ENCODE data around the gene PTPN11.
"Not testable (repeated sequence)": the region's sequence is repeated elsewhere in the genome, so short reads cannot be mapped to it uniquely, and the experiment has no call there.

PTPN11 gene

DNA sequence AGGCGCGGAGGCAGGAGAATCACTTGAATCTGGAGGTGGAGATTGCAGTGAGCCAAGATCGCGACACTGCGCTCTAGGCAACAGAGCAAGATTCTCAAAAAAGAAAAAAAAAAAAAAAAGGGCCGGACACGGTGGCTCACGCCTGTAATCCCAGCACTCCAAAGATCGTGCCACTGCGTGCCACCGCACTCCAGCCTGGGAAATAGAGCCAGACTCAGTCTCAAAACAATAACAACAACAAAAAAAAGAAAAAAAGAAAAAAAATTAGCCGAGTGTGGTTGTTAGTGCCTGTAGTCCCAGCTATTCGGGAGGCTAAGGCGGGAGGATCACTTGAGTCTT, 8.9 kb upstream of the PTPN11 start:
- DNase-seq: no peak

DNA sequence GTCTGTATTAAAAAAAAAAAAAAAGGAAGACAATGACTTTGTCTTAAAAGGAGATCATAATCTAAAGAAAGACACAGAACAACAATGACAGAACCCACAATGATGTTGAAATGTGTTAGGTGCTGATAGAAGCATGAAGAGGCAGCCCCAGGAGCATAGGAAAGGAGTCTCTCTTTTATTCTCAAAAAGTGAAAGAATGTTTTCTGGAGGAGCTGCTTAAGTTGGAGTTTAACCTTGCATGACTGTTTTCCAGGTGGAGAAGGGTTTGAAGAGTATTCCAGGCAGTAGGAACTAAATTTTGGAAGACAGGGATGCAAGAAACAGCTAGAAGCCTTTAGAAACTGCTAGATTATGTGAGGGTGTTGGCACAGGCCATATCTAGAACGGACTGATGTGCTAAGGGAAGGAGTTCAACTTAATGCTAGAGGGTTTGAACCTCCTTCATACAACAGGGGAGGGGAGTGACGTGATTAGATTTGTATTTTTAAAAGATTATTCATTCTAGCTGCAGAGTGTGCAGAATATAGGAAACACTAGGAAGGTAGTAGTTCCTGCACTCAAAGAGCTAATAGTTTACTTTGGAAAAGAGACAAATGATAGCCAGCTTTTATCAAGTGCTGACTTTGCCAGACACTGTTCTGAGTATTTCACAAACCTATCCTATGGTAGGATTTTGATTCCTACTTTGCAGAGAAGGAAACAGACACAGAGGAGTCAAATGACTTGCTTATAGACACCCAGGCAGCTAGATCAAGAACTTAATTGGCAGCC, 4.7 kb upstream of the PTPN11 start:
- DNase-seq: no peak

GRCh38 chr12:112415457-112415856, 3.3 kb upstream of the PTPN11 start:
- not testable (repeated sequence) for DNase-seq

DNA sequence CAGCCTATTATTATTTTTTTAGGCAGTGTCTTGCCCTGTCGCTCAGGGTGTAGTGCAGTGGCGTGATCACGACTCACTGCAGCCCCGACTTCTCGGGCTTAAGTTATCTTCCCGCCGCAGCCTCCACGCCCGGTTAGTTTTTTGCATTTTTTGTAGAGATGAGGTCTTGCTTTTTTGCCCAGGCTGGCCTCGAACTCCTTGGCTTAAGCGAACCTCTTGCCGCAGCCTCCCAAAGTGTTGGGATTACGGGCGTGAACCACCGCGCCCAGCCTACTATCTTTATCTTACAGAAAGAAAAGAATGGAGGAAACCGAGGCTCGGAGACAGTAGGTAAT, 507 bp upstream of the PTPN11 start:
- DNase-seq: no peak

- DNase-seq: no peak
Measured at GRCh38 chr12:112419297-112420133, 768 bp downstream of the PTPN11 start.

DNA sequence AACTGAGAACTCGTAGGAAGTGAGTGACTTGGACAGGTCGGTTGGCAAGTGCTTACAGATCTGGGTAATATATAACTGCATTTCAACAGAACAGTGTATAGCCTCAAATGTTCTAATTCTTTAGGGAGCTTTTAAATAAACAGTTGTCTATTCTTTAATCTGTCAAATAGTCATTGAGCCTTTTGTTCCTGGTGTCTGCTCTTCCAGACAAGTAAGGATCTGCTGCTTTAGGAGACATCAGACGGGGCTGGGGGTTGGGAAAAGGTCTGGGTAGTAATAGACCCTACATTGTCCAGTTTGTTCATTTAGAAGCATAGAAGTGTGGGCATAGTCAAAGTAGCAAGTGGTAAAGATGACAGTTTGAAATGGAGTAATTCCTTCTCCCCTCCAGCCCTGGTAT, 2.0 kb downstream of the PTPN11 start:
- DNase-seq: no peak

- no peak for DNase-seq
Measured at GRCh38 chr12:112421363-112421762, 2.6 kb downstream of the PTPN11 start.

DNA sequence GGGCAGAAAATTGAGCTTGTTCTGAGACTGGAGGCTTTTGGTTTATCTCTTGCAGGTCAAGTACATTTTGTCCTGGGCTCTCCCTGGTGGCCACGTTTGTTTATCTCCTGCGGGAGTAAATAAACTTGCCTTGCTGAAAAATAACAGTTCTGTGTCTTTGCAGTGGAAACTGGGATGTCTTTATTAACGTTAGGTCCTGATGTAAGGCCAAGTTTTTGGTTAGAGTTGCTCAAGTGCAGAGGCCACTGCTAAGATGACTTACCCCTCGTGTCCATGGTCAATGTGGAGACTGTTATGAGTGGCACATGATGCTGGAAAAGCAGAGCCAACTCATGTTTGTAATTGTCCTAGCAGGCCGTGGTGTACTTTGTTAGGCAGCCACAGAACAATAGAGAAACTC, 3.8 kb downstream of the PTPN11 start:
- no peak for DNase-seq

DNA sequence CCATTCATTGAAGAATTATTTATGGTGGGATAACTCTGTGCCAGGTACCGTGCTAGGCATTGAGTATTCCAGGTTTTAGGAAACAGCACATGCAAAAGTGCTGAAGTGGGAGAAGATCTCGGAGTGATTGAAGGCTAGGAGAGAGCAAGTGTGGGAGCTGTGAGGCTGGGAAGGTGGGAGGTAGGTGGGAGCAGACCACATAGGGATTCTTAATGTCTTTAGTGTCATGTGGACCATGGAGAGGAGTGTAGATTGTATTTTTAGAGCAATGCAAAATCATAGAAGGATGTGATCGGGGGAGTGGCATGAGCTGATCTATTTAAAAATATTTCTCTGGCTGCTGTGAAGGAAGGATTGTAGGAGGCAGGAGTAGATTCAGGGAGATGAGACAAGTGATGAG, 5.4 kb downstream of the PTPN11 start:
- no peak for DNase-seq

GRCh38 chr12:112425582-112426382, 7.0 kb downstream of the PTPN11 start:
- no peak for DNase-seq

DNA sequence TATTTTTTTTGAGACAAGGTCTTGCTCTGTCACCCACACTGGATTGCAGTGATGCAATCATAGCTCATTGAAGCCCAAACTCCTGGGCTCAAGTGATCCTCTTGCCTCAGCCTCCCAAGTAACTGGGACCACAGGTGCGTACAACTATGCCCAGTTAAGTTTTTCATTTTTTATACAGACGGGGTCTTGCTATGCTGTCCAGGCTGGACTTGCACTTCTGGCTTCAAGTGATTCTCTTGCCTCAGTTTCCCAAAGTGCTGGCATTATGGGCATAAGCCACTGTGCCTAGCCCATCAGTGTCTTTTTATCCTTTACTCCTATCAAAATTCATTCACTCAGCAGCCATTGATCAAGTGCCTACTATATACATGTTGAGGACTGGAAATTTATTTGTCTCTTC, 9.0 kb downstream of the PTPN11 start:
- no peak for DNase-seq

GRCh38 chr12:112430929-112431328, 12.2 kb downstream of the PTPN11 start:
- no peak for DNase-seq

GRCh38 chr12:112431965-112432364, 13.2 kb downstream of the PTPN11 start:
- no peak for DNase-seq

DNA sequence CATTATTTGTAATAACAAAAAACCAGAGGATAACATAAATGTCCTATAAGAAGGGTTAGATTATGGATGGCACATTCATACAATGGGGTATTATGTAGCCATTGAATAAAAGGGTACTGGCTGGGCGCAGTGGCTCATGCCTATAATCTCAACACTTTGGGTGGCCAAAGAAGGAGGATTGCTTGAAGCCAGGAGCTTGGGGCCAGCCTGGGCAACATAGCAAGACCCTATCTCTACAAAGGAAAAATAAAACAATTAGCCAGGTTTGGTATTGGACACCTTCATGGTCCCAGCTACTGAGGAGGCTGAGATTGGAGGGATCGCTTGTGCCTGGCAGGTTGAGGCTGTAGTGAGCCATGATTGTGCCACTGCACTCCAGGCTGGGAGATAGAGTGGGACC, 14.8 kb downstream of the PTPN11 start:
- DNase-seq: no peak

DNA sequence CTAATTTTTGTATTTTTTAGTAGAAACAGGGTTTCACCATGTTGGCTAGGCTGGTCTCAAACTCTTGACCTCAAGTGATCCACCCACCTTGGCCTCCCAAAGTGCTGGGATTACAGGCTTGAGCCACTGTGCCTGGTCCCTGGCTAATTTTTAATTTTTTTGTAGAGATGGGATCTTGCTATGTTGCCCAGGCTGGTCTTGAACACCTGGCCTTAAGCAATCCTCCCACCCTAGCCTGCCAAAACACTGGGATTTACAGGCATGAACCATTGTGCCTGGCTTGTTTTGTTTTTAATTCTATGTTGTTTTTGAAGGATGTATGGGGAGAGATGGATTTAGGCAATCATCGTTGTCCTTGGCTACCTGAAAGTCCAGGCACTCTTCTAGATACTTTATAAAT, 19.9 kb downstream of the PTPN11 start:
- not testable (repeated sequence) for DNase-seq

GRCh38 chr12:112439769-112440168, 21.0 kb downstream of the PTPN11 start:
- no peak for DNase-seq

DNA sequence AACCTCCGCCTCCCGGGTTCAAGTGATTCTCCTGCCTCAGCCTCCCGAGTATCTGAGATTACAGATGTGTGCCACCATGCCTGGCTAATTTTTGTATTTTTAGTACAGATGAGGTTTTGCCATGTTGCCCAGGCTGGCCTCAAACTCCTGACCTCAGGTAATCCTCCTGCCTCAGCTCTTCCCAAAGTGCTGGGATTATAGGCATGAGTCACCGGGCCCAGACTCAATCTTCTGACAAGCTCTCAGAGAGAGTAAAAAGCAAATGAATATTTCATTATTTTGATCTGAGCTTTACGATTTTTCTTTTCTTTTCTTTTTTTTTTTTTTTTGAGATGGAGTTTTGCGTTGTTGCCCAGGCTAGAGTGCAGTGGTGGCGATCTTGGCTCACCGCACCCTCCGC, 21.9 kb downstream of the PTPN11 start:
- not testable (repeated sequence) for DNase-seq

DNA sequence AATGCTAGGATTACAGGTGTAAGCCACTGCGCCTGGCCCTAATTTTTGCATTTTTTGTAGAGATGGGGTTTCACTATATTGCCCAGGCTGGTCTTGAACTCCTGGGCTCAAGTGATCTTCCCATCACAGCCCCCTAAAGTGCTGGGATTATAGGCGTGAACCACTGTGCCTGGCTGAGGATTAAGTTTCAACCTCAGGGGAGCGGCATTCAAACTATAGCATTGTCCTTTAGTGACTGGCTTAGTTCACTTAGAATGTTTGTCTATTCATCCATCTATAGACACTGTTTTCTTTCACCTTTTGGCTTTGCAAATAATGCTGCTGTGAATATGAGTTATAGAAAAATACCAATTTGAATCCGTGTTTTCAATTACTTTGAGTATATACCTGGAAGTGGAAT, 25.2 kb downstream of the PTPN11 start:
- DNase-seq: no peak

- no peak for DNase-seq
Measured at GRCh38 chr12:112446008-112446725, 27.4 kb downstream of the PTPN11 start.

- no peak for DNase-seq
Measured at GRCh38 chr12:112447106-112447505, 28.4 kb downstream of the PTPN11 start.

DNA sequence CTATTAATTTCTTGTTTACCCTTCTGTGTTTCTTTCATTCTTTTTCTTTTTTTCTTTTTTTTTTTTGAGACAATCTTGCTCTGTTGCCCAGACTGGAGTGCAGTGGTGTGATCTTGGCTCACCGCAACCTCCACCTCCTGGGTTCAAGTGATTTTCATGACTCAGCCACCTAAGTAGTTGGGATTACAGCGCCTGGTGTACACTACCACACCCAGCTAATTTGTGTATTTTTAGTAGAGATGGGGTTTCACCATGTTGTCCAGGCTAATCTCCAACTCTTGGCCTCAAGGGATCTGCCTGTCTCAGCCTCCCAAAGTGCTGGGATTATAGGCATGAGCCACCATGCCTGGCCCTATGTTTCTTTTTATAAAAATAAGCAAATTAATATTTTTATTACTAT, 29.4 kb downstream of the PTPN11 start:
- not testable (repeated sequence) for DNase-seq

DNA sequence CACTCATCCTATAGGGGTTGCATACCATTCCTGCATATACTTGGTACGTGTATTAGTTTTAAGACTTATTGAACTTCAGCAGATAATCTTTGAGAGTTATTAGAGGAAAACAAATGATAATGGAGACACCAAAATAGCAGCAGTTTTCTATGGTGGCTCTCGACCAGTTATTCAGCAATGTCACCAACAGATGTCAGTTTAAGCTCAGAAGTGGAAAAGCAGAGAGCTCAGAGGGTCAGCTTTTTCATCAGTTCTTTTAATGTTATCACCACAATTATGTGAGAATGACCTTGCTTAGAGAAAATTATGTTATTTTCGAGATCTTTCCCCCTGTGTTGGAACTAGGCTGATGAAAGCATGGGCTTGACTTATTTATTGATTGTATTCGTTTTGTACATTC, 32.0 kb downstream of the PTPN11 start:
- no peak for DNase-seq

DNA sequence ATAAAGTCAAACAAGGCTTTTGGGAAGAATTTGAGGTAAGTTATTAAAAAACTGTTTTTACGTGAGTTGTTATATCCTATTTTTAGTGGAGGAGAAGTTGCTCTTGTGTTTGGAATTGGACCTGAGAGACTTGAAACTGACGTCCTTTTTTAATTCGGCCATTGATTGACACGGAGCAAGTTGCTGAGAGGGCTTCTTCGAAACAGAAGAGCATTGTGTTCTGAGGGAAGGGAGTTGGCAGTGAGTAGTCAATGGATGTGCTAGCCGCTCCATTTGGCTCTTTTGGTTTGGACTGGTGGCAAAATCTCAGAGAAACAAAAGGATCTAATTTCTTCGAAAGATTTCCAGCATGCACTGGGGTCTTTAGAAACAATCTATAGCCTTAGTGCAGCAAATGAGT, 37.3 kb downstream of the PTPN11 start:
- DNase-seq: no peak
